AG04450 (cell line): ENCODE measurements around the gene CRTC3. TPM values are rescaled to one million over a fixed set of nuclear protein-coding genes. Genes with fewer than 3 reads are reported as not detected.

Source experiments
- CTCF ChIA-PET: fragments of 300-600, 350-600 bp; formaldehyde crosslinking; extraction: SDS; loops from one replicate; lab custom pipeline; 2022; ENCODE audit warnings: antibody characterized with exemption, inconsistent platforms; lab: Charles Lee
- POLR2A ChIA-PET: fragments of 350-600 bp; formaldehyde crosslinking; extraction: SDS; loops from one replicate; lab custom pipeline; 2021; ENCODE audit warnings: antibody characterized with exemption, inconsistent platforms; lab: Yijun Ruan, JAX
- DNase-seq: peaks from one replicate; pipeline ENCODE4 v3.0.0-alpha.2; 2011; ENCODE audit warnings: low read depth, low spot score
- H3K27ac ChIP-seq: one replicate; pipeline ENCODE4 v1.5.1; 2012; ENCODE audit warnings: low read depth, low read length, control low read depth
- H3K27me3 ChIP-seq: one replicate; pipeline ENCODE4 v1.6.0; 2012; ENCODE audit warnings: low read length; ENCODE audit not compliant: control insufficient read depth, insufficient read depth
- H3K4me3 ChIP-seq: 2 replicates; pipeline ENCODE4 v1.5.1; 2011; ENCODE audit warnings: mild to moderate bottlenecking, low read depth, low read length, control low read depth
- H3K9me3 ChIP-seq: 2 replicates; pipeline ENCODE4 v1.5.1; 2012; ENCODE audit warnings: low read length; ENCODE audit not compliant: control insufficient read depth, insufficient read depth
- polyA plus RNA-seq: library from polyadenylated mRNA; depleted of rRNA; stranded (reverse); fragments of >200 nt; gene quantifications from 2 replicates; pipeline ENCODE4 v1.2.3, GENCODE V29; 2011
- TF ChIP-seq, protein P1 (sequence below): IDR thresholded peaks from 2 replicates; pipeline ENCODE4 v1.5.1; 2011; ENCODE audit warnings: low read depth, low read length, control low read depth, inconsistent platforms

Gene CRTC3
- polyA plus RNA-seq, 1 experiment: 23.1 TPM

GRCh38 chr15:90593499-90594158 is 63.9 kb downstream of the CRTC3 start:
- TF ChIP-seq, protein P1, sequence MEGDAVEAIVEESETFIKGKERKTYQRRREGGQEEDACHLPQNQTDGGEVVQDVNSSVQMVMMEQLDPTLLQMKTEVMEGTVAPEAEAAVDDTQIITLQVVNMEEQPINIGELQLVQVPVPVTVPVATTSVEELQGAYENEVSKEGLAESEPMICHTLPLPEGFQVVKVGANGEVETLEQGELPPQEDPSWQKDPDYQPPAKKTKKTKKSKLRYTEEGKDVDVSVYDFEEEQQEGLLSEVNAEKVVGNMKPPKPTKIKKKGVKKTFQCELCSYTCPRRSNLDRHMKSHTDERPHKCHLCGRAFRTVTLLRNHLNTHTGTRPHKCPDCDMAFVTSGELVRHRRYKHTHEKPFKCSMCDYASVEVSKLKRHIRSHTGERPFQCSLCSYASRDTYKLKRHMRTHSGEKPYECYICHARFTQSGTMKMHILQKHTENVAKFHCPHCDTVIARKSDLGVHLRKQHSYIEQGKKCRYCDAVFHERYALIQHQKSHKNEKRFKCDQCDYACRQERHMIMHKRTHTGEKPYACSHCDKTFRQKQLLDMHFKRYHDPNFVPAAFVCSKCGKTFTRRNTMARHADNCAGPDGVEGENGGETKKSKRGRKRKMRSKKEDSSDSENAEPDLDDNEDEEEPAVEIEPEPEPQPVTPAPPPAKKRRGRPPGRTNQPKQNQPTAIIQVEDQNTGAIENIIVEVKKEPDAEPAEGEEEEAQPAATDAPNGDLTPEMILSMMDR: no peak
- H3K27ac ChIP-seq: no peak overlapping the region
- H3K9me3 ChIP-seq: no peaks in the 10 kb centered on the region; the same call in 1 of the 2 replicates
- DNase-seq: no peak
- H3K4me3 ChIP-seq: no peak overlapping the region
- CTCF ChIA-PET: interaction anchor here (0.5 kb wide), 1 partner anchor 363 kb away, joined by 6 read pairs; no protein-coding TSS in a partner anchor
- POLR2A ChIA-PET: no interaction called here
- no peaks in the 10 kb centered on the region for H3K27me3 ChIP-seq

DNA sequence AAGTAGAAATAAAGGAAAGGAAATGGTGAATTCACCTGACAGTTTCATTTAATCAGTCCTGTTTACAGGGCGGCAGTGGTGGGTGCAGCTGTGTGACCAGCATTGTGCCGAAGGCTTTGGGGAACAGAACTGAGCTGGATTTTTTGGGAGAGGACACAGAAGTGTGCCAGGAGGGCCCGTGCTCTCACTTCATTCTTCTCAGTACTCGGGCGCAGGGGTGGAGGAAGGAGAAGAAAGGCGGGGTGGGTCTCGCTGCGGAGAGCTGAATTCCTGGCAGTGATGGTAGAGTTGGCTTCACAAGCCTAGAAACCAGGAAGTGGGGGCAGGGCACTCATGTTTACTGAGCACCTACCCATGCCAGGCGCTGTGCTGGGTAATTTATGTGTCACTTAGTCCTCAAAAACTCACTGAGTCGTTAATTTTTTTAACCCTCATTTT is 64.6 kb downstream of the CRTC3 start:
- Histone ChIP-seq H3K27me3 (no peaks in the 10 kb centered on the region), H3K27ac (no peak overlapping the region), H3K9me3 (no peaks in the 10 kb centered on the region; the same call in 1 of the 2 replicates), H3K4me3 (no peak overlapping the region)
- ChIA-PET POLR2A (no interaction called here), CTCF (interaction anchor here (0.5 kb wide), 1 partner anchor 362 kb away, joined by 6 read pairs; no protein-coding TSS in a partner anchor)
- TF ChIP-seq, protein P1: no peak
- no peak for DNase-seq

GRCh38 chr15:90595763-90596155 is 66.0 kb downstream of the CRTC3 start:
- POLR2A ChIA-PET: no interaction called here

GRCh38 chr15:90596943-90597342 is 67.2 kb downstream of the CRTC3 start:
- H3K27me3 ChIP-seq: no peaks in the 10 kb centered on the region
- no peak for DNase-seq
- CTCF ChIA-PET: interaction anchor here (0.9 kb wide), 1 partner anchor 51 kb away, joined by 3 read pairs; no protein-coding TSS in a partner anchor
- TF ChIP-seq, protein P1: no peak
- H3K27ac ChIP-seq: peak overlapping the region; percentile 57
- no peak overlapping the region for H3K4me3 ChIP-seq
- POLR2A ChIA-PET: no interaction called here
- H3K9me3 ChIP-seq: no peaks in the 10 kb centered on the region; the same call in 1 of the 2 replicates

More at GRCh38 chr15:90595763-90596155, 66.0 kb downstream of the CRTC3 start:
- Histone ChIP-seq H3K27me3 (no peaks in the 10 kb centered on the region), H3K27ac (no peak overlapping the region), H3K4me3 (no peak overlapping the region), H3K9me3 (no peaks in the 10 kb centered on the region; the same call in 1 of the 2 replicates)
- TF ChIP-seq, protein P1: no peak
- no peak for DNase-seq
- CTCF ChIA-PET: interaction anchor here (0.6 kb wide), 1 partner anchor 440 kb away, joined by 3 read pairs; no protein-coding TSS in a partner anchor

DNA sequence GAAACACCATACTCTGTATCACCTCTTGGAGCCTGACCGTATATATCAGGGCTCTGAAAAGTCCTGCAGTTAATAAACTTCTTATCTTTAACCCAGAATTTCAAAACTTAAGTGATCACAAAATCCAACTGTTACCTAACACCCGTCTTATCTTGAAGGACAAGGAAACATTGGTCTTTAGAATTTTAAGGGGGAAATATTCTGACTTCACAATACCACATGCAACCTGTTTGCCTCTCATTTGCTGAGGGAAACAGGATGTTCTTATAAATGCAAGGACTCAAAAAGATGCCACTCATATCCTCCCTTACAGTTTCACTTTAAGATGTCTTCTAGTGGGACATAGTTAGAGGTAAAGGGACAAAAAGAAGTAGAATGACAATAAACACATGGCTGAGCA is 67.9 kb downstream of the CRTC3 start:
- ChIA-PET CTCF (no interaction called here), POLR2A (no interaction called here)
- H3K27ac ChIP-seq: no peak overlapping the region
- no peaks in the 10 kb centered on the region; the same call in 1 of the 2 replicates for H3K9me3 ChIP-seq
- H3K4me3 ChIP-seq: no peak overlapping the region
- no peak for DNase-seq
- TF ChIP-seq, protein P1: no peak
- no peaks in the 10 kb centered on the region for H3K27me3 ChIP-seq
